Liver (tissue), 9 donors: ENCODE results near the gene SPATS2L. TPM values are rescaled to one million over a fixed set of nuclear protein-coding genes. Genes with fewer than 3 reads are reported as not detected.

ENCODE experiments used
- DNase-seq: peaks from one replicate; pipeline ENCODE4 v3.0.0-alpha.2; 2017; ENCODE audit warnings: low spot score
- H3K27ac ChIP-seq, 2 donors: one replicate each; pipeline ENCODE4 v1.7.0; 2013; ENCODE audit warnings: inconsistent platforms in 2 of 2, low read length in 2 of 2, control low read depth in 1 of 2, low read depth in 1 of 2, mild to moderate bottlenecking in 1 of 2
- H3K27me3 ChIP-seq, 4 donors: one replicate each; pipeline versions ENCODE4 v1.6.1 to v1.7.0; 2013; ENCODE audit warnings: low read length in 3 of 4, inconsistent platforms in 1 of 4, mild to moderate bottlenecking in 1 of 4, moderate library complexity in 1 of 4; ENCODE audit not compliant: control insufficient read depth in 4 of 4, insufficient read depth in 4 of 4
- H3K36me3 ChIP-seq, 4 donors: one replicate each; pipeline versions ENCODE4 v1.6.1 to v1.7.0; 2013; ENCODE audit warnings: low read length in 3 of 4, mild to moderate bottlenecking in 3 of 4, low read depth in 1 of 4, moderate library complexity in 1 of 4; ENCODE audit not compliant: control insufficient read depth in 4 of 4, insufficient read depth in 3 of 4
- H3K4me1 ChIP-seq, 4 donors: one replicate each; pipeline versions ENCODE4 v1.6.1 to v1.7.0; 2013; ENCODE audit warnings: low read length in 3 of 4, mild to moderate bottlenecking in 3 of 4, moderate library complexity in 1 of 4; ENCODE audit not compliant: control insufficient read depth in 4 of 4, insufficient read depth in 4 of 4
- H3K4me3 ChIP-seq, 3 donors: one replicate each; pipeline versions ENCODE4 v1.6.1 to v1.7.0; 2013; ENCODE audit warnings: low read length in 3 of 3, control low read depth in 1 of 3, low read depth in 1 of 3, mild to moderate bottlenecking in 1 of 3
- H3K9ac ChIP-seq, 2 donors: one replicate each; pipeline ENCODE4 v1.7.0; 2013; ENCODE audit warnings: low read length in 2 of 2, mild to moderate bottlenecking in 2 of 2, moderate library complexity in 2 of 2, control low read depth in 1 of 2, low read depth in 1 of 2
- H3K9me3 ChIP-seq, 4 donors: one replicate each; pipeline versions ENCODE4 v1.6.1 to v1.7.0; 2013; ENCODE audit warnings: low read length in 3 of 4; ENCODE audit not compliant: control insufficient read depth in 4 of 4
- FOXA1 ChIP-seq: IDR thresholded peaks from 2 replicates; pipeline ENCODE4 v1.6.1; 2016; ENCODE audit warnings: antibody characterized with exemption
- FOXA2 ChIP-seq: IDR thresholded peaks from 2 replicates; pipeline ENCODE4 v1.6.1; 2016; ENCODE audit warnings: antibody characterized with exemption
- GABPA ChIP-seq, 2 donors: IDR thresholded peaks in 1 of 2; conservative IDR thresholded peaks in 1 of 2; 2 replicates each; pipeline ENCODE4 v1.6.1; 2016; ENCODE audit warnings: antibody characterized with exemption in 2 of 2, mild to moderate bottlenecking in 1 of 2, moderate library complexity in 1 of 2
- HNF4A ChIP-seq, 2 donors: conservative IDR thresholded peaks; 2 replicates each; pipeline ENCODE4 v1.6.1; 2016; ENCODE audit warnings: antibody characterized with exemption in 2 of 2, mild to moderate bottlenecking in 2 of 2
- HNF4G ChIP-seq: IDR thresholded peaks from 2 replicates; pipeline ENCODE4 v1.6.1; 2016; ENCODE audit warnings: antibody characterized with exemption
- JUND ChIP-seq, 2 donors: IDR thresholded peaks; 2 replicates each; pipeline ENCODE4 v1.6.1; 2016; ENCODE audit warnings: antibody characterized with exemption in 2 of 2
- RAD21 ChIP-seq, 2 donors: IDR thresholded peaks; 2 replicates each; pipeline ENCODE4 v1.6.1; 2016; ENCODE audit warnings: antibody characterized with exemption in 2 of 2, mild to moderate bottlenecking in 2 of 2
- RXRA ChIP-seq, 2 donors: IDR thresholded peaks; 2 replicates each; pipeline ENCODE4 v1.6.1; 2017 to 2018; ENCODE audit warnings: antibody characterized with exemption in 2 of 2, mild to moderate bottlenecking in 1 of 2
- SP1 ChIP-seq: IDR thresholded peaks from 2 replicates; pipeline ENCODE4 v1.6.1; 2018; ENCODE audit warnings: antibody characterized with exemption, mild to moderate bottlenecking
- TAF1 ChIP-seq: conservative IDR thresholded peaks from 2 replicates; pipeline ENCODE4 v1.6.1; 2016; ENCODE audit warnings: antibody characterized with exemption, mild to moderate bottlenecking
- YY1 ChIP-seq: IDR thresholded peaks from 2 replicates; pipeline ENCODE4 v1.6.1; 2016; ENCODE audit warnings: antibody characterized with exemption, mild to moderate bottlenecking
- WGBS: extraction: QIAGEN DNeasy Blood & Tissue Kit; methylation state at CpG from one replicate; pipeline ENCODE4 v1.1.7; 2013; 5-methylcytosine and 5-hydroxymethylcytosine counted together
- polyA plus RNA-seq, 2 donors: library from polyadenylated mRNA; stranded (reverse) in 1 of 2; unstranded in 1 of 2; fragments of 200-250 nt in 1 of 2; fragments of >200 nt in 1 of 2; fragmentation: Nextera tagmentation in 1 of 2; extraction: Ambion mirVana in 1 of 2; gene quantifications; one replicate each; pipeline versions ENCODE4 v1.2.1 to v1.2.3, GENCODE V29; 2013 to 2015
- total RNA-seq, 2 donors: library from RNA; depleted of rRNA; stranded (reverse); fragments of >200 nt; gene quantifications; one replicate each; pipeline ENCODE4 v1.2.3, GENCODE V29; 2014
- TF ChIP-seq, protein P1 (sequence below): IDR thresholded peaks from 2 replicates; pipeline ENCODE4 v1.6.1; 2016; ENCODE audit warnings: antibody characterized with exemption, mild to moderate bottlenecking
- TF ChIP-seq, protein P2 (sequence below): IDR thresholded peaks from 2 replicates; pipeline ENCODE4 v1.6.1; 2016; ENCODE audit warnings: antibody characterized with exemption
- TF ChIP-seq, protein P3 (sequence below): IDR thresholded peaks from 2 replicates; pipeline ENCODE4 v1.6.1; 2016; ENCODE audit warnings: antibody characterized with exemption
- TF ChIP-seq, protein P4 (sequence below): IDR thresholded peaks from 2 replicates; pipeline ENCODE4 v1.6.1; 2016; ENCODE audit warnings: antibody characterized with exemption
- TF ChIP-seq, protein P5 (sequence below): fragments of 150-350 bp; IDR thresholded peaks from 2 replicates; pipeline ENCODE4 v1.5.1; 2017; ENCODE audit warnings: improper control_type of control experiment, low read depth, low read length; ENCODE audit not compliant: missing input control
- donor health status: healthy.
- donor health status: healthy.
- donor health status: healthy.
- donor health status: healthy.
- donor health status: healthy.

The SPATS2L gene
- total and polyA plus RNA-seq, 4 donors, result 31.4 to 49.9 (median 42.4) TPM

DNA sequence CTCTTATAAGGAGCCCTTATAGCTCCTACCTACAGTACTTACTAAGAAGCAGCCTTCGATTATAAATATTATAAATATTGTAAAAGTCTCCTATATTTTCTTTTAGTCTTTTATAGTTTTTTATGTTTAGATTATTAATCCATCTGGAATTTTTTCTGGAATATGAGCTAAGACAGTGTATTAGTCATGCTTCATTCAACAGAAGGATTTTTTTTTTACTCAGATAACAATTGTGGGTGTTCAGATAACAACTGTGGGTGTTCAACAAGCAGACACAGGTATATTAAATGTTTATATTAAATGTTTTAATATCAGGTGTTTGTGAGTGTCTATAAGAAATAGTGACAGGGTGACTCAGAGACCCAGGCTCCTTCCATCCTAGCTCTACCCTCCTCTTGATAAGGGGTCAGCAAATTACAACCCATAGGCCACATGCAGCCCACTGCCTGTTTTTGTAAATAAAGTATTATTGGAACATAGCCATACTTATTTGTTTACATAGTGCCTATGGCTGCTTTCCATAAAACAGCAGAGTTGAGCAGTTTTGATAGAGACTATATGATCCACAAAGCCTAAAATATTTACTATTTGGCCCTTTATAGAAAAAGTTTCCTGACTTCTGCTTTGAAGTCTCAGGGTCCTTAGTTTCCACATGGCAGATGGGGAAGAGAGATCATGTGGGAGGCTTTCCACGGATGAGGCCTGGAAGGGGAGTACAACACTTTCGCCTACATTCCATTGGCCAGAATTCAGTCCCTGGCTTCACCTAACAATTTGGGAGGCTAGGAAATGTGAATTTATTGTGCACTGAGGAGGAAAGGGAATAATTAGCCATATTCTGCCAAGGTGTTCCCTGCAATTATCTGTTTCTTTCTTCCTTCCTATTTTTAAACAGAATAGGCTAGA, 4.3 kb upstream of the SPATS2L start:
- TF ChIP-seq GABPA (IDR thresholded peaks at IDR 0.05 in 1 of 2, conservative IDR thresholded peaks at IDR 0.05 in 1 of 2) (no peak), RAD21 (IDR thresholded peaks at IDR 0.05) (no peak), SP1 (no peak), HNF4G (no peak), HNF4A (conservative IDR thresholded peaks at IDR 0.05) (no peak), RXRA (IDR thresholded peaks at IDR 0.05) (no peak), FOXA2 (no peak), JUND (IDR thresholded peaks at IDR 0.05) (no peak), YY1 (no peak)
- TF ChIP-seq, protein P1, sequence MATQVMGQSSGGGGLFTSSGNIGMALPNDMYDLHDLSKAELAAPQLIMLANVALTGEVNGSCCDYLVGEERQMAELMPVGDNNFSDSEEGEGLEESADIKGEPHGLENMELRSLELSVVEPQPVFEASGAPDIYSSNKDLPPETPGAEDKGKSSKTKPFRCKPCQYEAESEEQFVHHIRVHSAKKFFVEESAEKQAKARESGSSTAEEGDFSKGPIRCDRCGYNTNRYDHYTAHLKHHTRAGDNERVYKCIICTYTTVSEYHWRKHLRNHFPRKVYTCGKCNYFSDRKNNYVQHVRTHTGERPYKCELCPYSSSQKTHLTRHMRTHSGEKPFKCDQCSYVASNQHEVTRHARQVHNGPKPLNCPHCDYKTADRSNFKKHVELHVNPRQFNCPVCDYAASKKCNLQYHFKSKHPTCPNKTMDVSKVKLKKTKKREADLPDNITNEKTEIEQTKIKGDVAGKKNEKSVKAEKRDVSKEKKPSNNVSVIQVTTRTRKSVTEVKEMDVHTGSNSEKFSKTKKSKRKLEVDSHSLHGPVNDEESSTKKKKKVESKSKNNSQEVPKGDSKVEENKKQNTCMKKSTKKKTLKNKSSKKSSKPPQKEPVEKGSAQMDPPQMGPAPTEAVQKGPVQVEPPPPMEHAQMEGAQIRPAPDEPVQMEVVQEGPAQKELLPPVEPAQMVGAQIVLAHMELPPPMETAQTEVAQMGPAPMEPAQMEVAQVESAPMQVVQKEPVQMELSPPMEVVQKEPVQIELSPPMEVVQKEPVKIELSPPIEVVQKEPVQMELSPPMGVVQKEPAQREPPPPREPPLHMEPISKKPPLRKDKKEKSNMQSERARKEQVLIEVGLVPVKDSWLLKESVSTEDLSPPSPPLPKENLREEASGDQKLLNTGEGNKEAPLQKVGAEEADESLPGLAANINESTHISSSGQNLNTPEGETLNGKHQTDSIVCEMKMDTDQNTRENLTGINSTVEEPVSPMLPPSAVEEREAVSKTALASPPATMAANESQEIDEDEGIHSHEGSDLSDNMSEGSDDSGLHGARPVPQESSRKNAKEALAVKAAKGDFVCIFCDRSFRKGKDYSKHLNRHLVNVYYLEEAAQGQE, result no peak
- TF ChIP-seq, protein P2, sequence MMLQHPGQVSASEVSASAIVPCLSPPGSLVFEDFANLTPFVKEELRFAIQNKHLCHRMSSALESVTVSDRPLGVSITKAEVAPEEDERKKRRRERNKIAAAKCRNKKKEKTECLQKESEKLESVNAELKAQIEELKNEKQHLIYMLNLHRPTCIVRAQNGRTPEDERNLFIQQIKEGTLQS, result no peak
- TF ChIP-seq, protein P3, sequence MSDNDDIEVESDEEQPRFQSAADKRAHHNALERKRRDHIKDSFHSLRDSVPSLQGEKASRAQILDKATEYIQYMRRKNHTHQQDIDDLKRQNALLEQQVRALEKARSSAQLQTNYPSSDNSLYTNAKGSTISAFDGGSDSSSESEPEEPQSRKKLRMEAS, result no peak
- TF ChIP-seq, protein P4, sequence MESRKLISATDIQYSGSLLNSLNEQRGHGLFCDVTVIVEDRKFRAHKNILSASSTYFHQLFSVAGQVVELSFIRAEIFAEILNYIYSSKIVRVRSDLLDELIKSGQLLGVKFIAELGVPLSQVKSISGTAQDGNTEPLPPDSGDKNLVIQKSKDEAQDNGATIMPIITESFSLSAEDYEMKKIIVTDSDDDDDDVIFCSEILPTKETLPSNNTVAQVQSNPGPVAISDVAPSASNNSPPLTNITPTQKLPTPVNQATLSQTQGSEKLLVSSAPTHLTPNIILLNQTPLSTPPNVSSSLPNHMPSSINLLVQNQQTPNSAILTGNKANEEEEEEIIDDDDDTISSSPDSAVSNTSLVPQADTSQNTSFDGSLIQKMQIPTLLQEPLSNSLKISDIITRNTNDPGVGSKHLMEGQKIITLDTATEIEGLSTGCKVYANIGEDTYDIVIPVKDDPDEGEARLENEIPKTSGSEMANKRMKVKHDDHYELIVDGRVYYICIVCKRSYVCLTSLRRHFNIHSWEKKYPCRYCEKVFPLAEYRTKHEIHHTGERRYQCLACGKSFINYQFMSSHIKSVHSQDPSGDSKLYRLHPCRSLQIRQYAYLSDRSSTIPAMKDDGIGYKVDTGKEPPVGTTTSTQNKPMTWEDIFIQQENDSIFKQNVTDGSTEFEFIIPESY, result no peak
- no peak overlapping the region for H3K9ac ChIP-seq
- H3K4me1 ChIP-seq, result peaks cover 1 to 9% (median 5%) of the 10 kb centered on the region in 4 donors
- DNase-seq, result no peak
- no peaks in the 10 kb centered on the region for H3K36me3 ChIP-seq
- no peaks in the 10 kb centered on the region for H3K27me3 ChIP-seq
- H3K9me3 ChIP-seq, result no peaks in the 10 kb centered on the region
- 92% methylated on average over 3 of the region's 3 CpGs for WGBS
- no peak overlapping the region for H3K4me3 ChIP-seq
- H3K27ac ChIP-seq, result no peak overlapping the region

DNA sequence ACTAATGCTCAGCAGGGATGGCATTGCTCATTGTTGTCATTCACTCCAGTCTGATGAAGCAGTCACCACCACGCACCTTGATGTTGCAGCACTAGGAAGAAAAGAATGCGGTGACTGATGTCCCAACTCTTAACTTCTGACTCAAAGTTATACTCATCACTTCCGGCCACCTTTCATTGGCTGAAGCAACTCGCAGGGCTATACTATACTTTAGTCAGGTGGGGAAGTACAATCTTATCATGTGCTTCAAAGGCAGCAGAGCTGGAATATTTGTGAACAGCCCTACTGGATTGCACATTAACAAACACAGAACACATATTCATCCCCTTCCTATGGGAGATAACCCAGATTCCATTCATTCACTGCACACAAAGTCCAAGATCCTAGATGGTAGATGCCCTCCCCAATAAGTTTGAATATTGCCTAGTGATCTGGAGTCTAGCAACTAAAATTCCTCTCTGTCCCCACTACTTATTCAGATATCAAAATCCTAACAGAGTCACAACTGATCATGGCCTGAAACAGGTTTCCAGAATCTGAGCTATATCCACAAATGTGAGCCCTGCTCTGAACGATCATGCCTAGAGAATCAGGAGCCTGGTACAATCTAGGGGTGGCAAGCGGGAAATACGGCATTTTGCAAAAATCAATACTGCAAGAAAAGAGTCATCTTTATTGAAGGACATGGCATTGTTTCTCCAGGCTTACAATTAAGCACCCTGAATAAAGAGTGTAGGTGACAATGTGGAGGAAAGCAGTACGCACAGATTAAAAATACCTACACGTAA, 3.4 kb upstream of the SPATS2L start:
- Histone ChIP-seq H3K4me1 (peaks cover 1 to 10% (median 3%) of the 10 kb centered on the region in 4 donors), H3K4me3 (no peak overlapping the region), H3K27me3 (no peaks in the 10 kb centered on the region), H3K9ac (no peak overlapping the region), H3K27ac (no peak overlapping the region), H3K36me3 (no peaks in the 10 kb centered on the region), H3K9me3 (no peaks in the 10 kb centered on the region)
- WGBS, result 91% methylated on average over 9 of the region's 9 CpGs
- DNase-seq, result no peak
- TF ChIP-seq TAF1 (no peak), SP1 (no peak), YY1 (no peak), FOXA1 (no peak), RXRA (IDR thresholded peaks at IDR 0.05) (no peak), JUND (IDR thresholded peaks at IDR 0.05) (no peak), HNF4A (conservative IDR thresholded peaks at IDR 0.05) (no peak)
- TF ChIP-seq, protein P1, result no peak
- TF ChIP-seq, protein P3, result no peak
- TF ChIP-seq, protein P5, sequence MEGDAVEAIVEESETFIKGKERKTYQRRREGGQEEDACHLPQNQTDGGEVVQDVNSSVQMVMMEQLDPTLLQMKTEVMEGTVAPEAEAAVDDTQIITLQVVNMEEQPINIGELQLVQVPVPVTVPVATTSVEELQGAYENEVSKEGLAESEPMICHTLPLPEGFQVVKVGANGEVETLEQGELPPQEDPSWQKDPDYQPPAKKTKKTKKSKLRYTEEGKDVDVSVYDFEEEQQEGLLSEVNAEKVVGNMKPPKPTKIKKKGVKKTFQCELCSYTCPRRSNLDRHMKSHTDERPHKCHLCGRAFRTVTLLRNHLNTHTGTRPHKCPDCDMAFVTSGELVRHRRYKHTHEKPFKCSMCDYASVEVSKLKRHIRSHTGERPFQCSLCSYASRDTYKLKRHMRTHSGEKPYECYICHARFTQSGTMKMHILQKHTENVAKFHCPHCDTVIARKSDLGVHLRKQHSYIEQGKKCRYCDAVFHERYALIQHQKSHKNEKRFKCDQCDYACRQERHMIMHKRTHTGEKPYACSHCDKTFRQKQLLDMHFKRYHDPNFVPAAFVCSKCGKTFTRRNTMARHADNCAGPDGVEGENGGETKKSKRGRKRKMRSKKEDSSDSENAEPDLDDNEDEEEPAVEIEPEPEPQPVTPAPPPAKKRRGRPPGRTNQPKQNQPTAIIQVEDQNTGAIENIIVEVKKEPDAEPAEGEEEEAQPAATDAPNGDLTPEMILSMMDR, result no peak
